GM23338 (cell line): ENCODE results near the gene FRMD1. TPM values are rescaled to one million over a fixed set of nuclear protein-coding genes. Genes with fewer than 3 reads are reported as not detected.

Experiments used
- ATAC-seq: fragments of 200-7000 bp; cut with Tn5 transposase; 3 replicates; pipeline ENCODE4 v1.9.1; 2020
- DNase-seq: peaks from one replicate; pipeline ENCODE4 v3.0.0-alpha.2; 2015; ENCODE audit warnings: low spot score
- H2AFZ ChIP-seq: fragments of 200-600 bp; sonication (generic); 2 replicates; pipeline ENCODE4 v1.8.0; 2016; ENCODE audit warnings: antibody characterized with exemption, mild to moderate bottlenecking, moderate library complexity
- H3F3A ChIP-seq: fragments of 200-600 bp; sonication (generic); replicated peaks from 2 replicates; pipeline ENCODE4 v1.8.0; 2017; ENCODE audit warnings: antibody characterized with exemption, mixed run types, low read depth
- H3K27ac ChIP-seq: fragments of 200-600 bp; sonication (generic); 2 replicates; pipeline ENCODE4 v1.6.1; 2016; ENCODE audit warnings: low read depth
- H3K27me3 ChIP-seq: fragments of 200-600 bp; sonication (generic); 2 replicates; pipeline ENCODE4 v1.8.0; 2016; ENCODE audit warnings: mild to moderate bottlenecking, mixed run types, moderate library complexity; ENCODE audit not compliant: insufficient read depth
- H3K36me3 ChIP-seq: fragments of 200-600 bp; sonication (generic); 2 replicates; pipeline ENCODE4 v1.8.0; 2016; ENCODE audit warnings: mild to moderate bottlenecking; ENCODE audit not compliant: insufficient read depth
- H3K4me1 ChIP-seq: fragments of 200-600 bp; sonication (generic); 2 replicates; pipeline ENCODE4 v1.8.0; 2016; ENCODE audit warnings: mild to moderate bottlenecking, moderate library complexity; ENCODE audit not compliant: insufficient read depth
- H3K4me2 ChIP-seq: fragments of 200-600 bp; sonication (generic); 2 replicates; pipeline ENCODE4 v1.7.1; 2017; ENCODE audit warnings: mixed run types
- H3K4me3 ChIP-seq: fragments of 200-600 bp; sonication (generic); 2 replicates; pipeline ENCODE4 v1.6.1; 2016; ENCODE audit warnings: mixed run types
- H3K79me2 ChIP-seq: fragments of 200-600 bp; sonication (generic); replicated peaks from 2 replicates; pipeline ENCODE4 v1.8.0; 2017; ENCODE audit warnings: mild to moderate bottlenecking; ENCODE audit not compliant: insufficient read depth
- H3K9me2 ChIP-seq: fragments of 200-600 bp; sonication (generic); 2 replicates; pipeline ENCODE4 v1.8.0; 2017; ENCODE audit not compliant: insufficient read depth
- H4K20me1 ChIP-seq: fragments of 200-600 bp; sonication (generic); replicated peaks from 2 replicates; pipeline ENCODE4 v1.8.0; 2017; ENCODE audit warnings: mild to moderate bottlenecking; ENCODE audit not compliant: insufficient read depth
- H3K27ac Mint-ChIP-seq: 2 replicates; pipeline ENCODE4 v1.8.0; 2020; ENCODE audit warnings: inconsistent platforms, mild to moderate bottlenecking, moderate library complexity, mixed read lengths
- H3K27me3 Mint-ChIP-seq: 3 replicates; pipeline ENCODE4 v1.8.0; 2022; ENCODE audit warnings: low read depth, mild to moderate bottlenecking, moderate library complexity, mixed read lengths, inconsistent platforms; ENCODE audit not compliant: insufficient read depth, poor library complexity
- H3K36me3 Mint-ChIP-seq: 3 replicates; pipeline ENCODE4 v1.8.0; 2021; ENCODE audit warnings: low read depth, mild to moderate bottlenecking, inconsistent platforms, moderate library complexity, mixed read lengths
- H3K4me1 Mint-ChIP-seq: 3 replicates; pipeline ENCODE4 v1.8.0; 2020; ENCODE audit warnings: mild to moderate bottlenecking, inconsistent platforms, mixed read lengths
- H3K4me3 Mint-ChIP-seq: 3 replicates; pipeline ENCODE4 v1.8.0; 2021; ENCODE audit warnings: moderate library complexity, mild to moderate bottlenecking, inconsistent platforms, mixed read lengths
- H3K9me3 Mint-ChIP-seq: 3 replicates; pipeline ENCODE4 v1.8.0; 2020; ENCODE audit warnings: moderate library complexity, mild to moderate bottlenecking, inconsistent platforms, mixed read lengths
- CREB1 ChIP-seq: fragments of 250-450 bp; sonication (Bioruptor Pico); IDR thresholded peaks from 2 replicates; pipeline ENCODE4 v1.5.0; 2020; ENCODE audit warnings: low read depth, mild to moderate bottlenecking, moderate library complexity
- CTCF ChIP-seq, 2 experiments: fragments of 200-600 bp in 1 of 2; sonication (generic) in 1 of 2; conservative IDR thresholded peaks; 2 replicates each; pipeline versions ENCODE4 v1.5.1 to v1.6.1; 2016 to 2017; ENCODE audit warnings: antibody characterized with exemption in 2 of 2, low read depth in 2 of 2, mild to moderate bottlenecking in 2 of 2, moderate library complexity in 1 of 2
- EZH2 ChIP-seq: fragments of 200-600 bp; sonication (generic); IDR thresholded peaks from one replicate; pipeline ENCODE4 v1.8.0; 2017; ENCODE audit warnings: antibody characterized with exemption, mild to moderate bottlenecking, low read depth; ENCODE audit not compliant: unreplicated experiment
- EZH2phosphoT487 ChIP-seq: fragments of 200-600 bp; sonication (generic); IDR thresholded peaks from one replicate; pipeline ENCODE4 v1.8.1; 2018; ENCODE audit warnings: antibody characterized with exemption; ENCODE audit not compliant: unreplicated experiment
- JUNB ChIP-seq: IDR thresholded peaks from one replicate; pipeline ENCODE4 v1.6.1; 2016; ENCODE audit warnings: antibody characterized with exemption; ENCODE audit not compliant: unreplicated experiment
- NANOG ChIP-seq: IDR thresholded peaks from 2 replicates; pipeline ENCODE4 v1.6.1; 2016; ENCODE audit warnings: antibody characterized with exemption, borderline replicate concordance
- POLR2AphosphoS5 ChIP-seq: IDR thresholded peaks from 2 replicates; pipeline ENCODE4 v1.6.1; 2016; ENCODE audit warnings: antibody characterized with exemption, low read depth
- REST ChIP-seq: IDR thresholded peaks from one replicate; pipeline ENCODE4 v1.6.1; 2018; ENCODE audit warnings: antibody characterized with exemption; ENCODE audit not compliant: unreplicated experiment
- STAT1 ChIP-seq: IDR thresholded peaks from one replicate; pipeline ENCODE4 v1.6.1; 2016; ENCODE audit warnings: antibody characterized with exemption; ENCODE audit not compliant: unreplicated experiment
- ZNF114 ChIP-seq: fragments of 250-450 bp; sonication (Bioruptor Pico); IDR thresholded peaks from 2 replicates; pipeline ENCODE4 v1.5.0; 2020; ENCODE audit warnings: mild to moderate bottlenecking, moderate library complexity
- ZNF331 ChIP-seq: fragments of 250-450 bp; sonication (Bioruptor Pico); IDR thresholded peaks from 2 replicates; pipeline ENCODE4 v1.5.0; 2020; ENCODE audit warnings: low read depth, mild to moderate bottlenecking, moderate library complexity
- ZNF462 ChIP-seq: fragments of 250-450 bp; sonication (Bioruptor Pico); IDR thresholded peaks from 2 replicates; pipeline ENCODE4 v1.5.0; 2020; ENCODE audit warnings: mild to moderate bottlenecking, moderate library complexity
- polyA plus RNA-seq: library from polyadenylated mRNA; unstranded; fragments of >200 nt; fragmentation: Nextera tagmentation; extraction: Ambion mirVana; gene quantifications from 2 replicates; pipeline ENCODE4 v1.2.1, GENCODE V29; 2016
- total RNA-seq: library from RNA; depleted of rRNA; stranded (reverse); fragments of >200 nt; shearing (Covaris generic); gene quantifications from 2 replicates; pipeline ENCODE4 v1.2.3, GENCODE V29; 2014
- TF ChIP-seq, protein P1 (sequence below): IDR thresholded peaks from 2 replicates; pipeline ENCODE4 v1.6.1; 2016; ENCODE audit warnings: antibody characterized with exemption

FRMD1 gene
- total and polyA plus RNA-seq, 2 experiments from 2014 or later = 1.0 to 2.0 TPM

- H3K79me2 ChIP-seq = no peaks in the 10 kb centered on the region
- no peaks in the 10 kb centered on the region for H4K20me1 ChIP-seq
- H3K27ac ChIP-seq = no peak overlapping the region
- peaks cover 4% of the 10 kb centered on the region; the same call in 1 of the 2 replicates for H3K9me2 ChIP-seq
- no peaks in the 10 kb centered on the region for H3K27me3 ChIP-seq
- H3F3A ChIP-seq = no peaks in the 10 kb centered on the region
- Mint-ChIP-seq H3K36me3 (peaks cover 38% of the 10 kb centered on the region), H3K27me3 (peaks cover 2% of the 10 kb centered on the region), H3K27ac (no peak overlapping the region), H3K9me3 (peaks cover 53% of the 10 kb centered on the region), H3K4me3 (no peak overlapping the region), H3K4me1 (no peaks in the 10 kb centered on the region)
- H3K4me3 ChIP-seq = no peak overlapping the region
- H3K4me1 ChIP-seq = no peaks in the 10 kb centered on the region
- ATAC-seq (no peak; the same call in 2 of the 3 replicates), DNase-seq (no peak)
- TF ChIP-seq, protein P1, sequence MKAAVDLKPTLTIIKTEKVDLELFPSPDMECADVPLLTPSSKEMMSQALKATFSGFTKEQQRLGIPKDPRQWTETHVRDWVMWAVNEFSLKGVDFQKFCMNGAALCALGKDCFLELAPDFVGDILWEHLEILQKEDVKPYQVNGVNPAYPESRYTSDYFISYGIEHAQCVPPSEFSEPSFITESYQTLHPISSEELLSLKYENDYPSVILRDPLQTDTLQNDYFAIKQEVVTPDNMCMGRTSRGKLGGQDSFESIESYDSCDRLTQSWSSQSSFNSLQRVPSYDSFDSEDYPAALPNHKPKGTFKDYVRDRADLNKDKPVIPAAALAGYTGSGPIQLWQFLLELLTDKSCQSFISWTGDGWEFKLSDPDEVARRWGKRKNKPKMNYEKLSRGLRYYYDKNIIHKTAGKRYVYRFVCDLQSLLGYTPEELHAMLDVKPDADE = no peak
- TF ChIP-seq STAT1 = no peak
- no peak for TF ChIP-seq EZH2phosphoT487
- no peak for TF ChIP-seq JUNB
- TF ChIP-seq ZNF462 = no peak
- TF ChIP-seq ZNF114 (CRISPR knock-in tag) = no peak
- no peak for TF ChIP-seq EZH2
- TF ChIP-seq CTCF (conservative IDR thresholded peaks at IDR 0.05; ENCODE audit: low read depth in 2 of 2) = no peak
- no peak for TF ChIP-seq CREB1 (CRISPR knock-in tag)
- TF ChIP-seq NANOG = no peak
- TF ChIP-seq ZNF331 = no peak
- TF ChIP-seq REST = no peak
- TF ChIP-seq POLR2AphosphoS5 = no peak
- H3K36me3 ChIP-seq = peaks cover 13% of the 10 kb centered on the region; the same call in 1 of the 2 replicates
- H2AFZ ChIP-seq = no peak overlapping the region
- no peak overlapping the region for H3K4me2 ChIP-seq
Measured at GRCh38 chr6:168041928-168042327, 37.1 kb downstream of the FRMD1 start.
